Ascending aorta (tissue), 2 donors: ENCODE results near the gene WIF1. TPM values are rescaled to one million over a fixed set of nuclear protein-coding genes. Genes with fewer than 3 reads are reported as not detected.

Experiments
- DNase-seq, 2 donors: peaks; one replicate each; pipeline ENCODE4 v3.0.0-alpha.2; 2019; ENCODE audit warnings: low spot score in 2 of 2
- H3K27ac ChIP-seq, 2 donors: fragments of 200-600 bp; sonication (generic); one replicate each; pipeline ENCODE4 v1.5.1; 2016 to 2017; ENCODE audit warnings: mild to moderate bottlenecking in 1 of 2
- H3K27me3 ChIP-seq: fragments of 200-600 bp; sonication (generic); one replicate; pipeline ENCODE4 v1.5.1; 2017
- H3K36me3 ChIP-seq, 2 donors: fragments of 200-600 bp; sonication (generic); one replicate each; pipeline ENCODE4 v1.5.1; 2016
- H3K4me1 ChIP-seq, 2 donors: fragments of 200-600 bp; sonication (generic); one replicate each; pipeline ENCODE4 v1.5.1; 2016 to 2017; ENCODE audit warnings: mild to moderate bottlenecking in 1 of 2
- H3K4me3 ChIP-seq, 2 donors: fragments of 200-600 bp; sonication (generic); one replicate each; pipeline ENCODE4 v1.5.1; 2016 to 2017; ENCODE audit warnings: mild to moderate bottlenecking in 1 of 2
- H3K9me3 ChIP-seq, 2 donors: fragments of 200-600 bp; sonication (generic); one replicate each; pipeline ENCODE4 v1.5.1; 2016
- intact Hi-C: fragments of 100-400 bp; cut with DNase I; formaldehyde crosslinking; loops from one replicate; pipeline ENCODE4 v1.15.1; 2023
- total RNA-seq: library from RNA; depleted of rRNA; stranded (reverse); fragments of >200 nt; gene quantifications from one replicate; pipeline ENCODE4 v1.1.0, GENCODE V29; 2016
- TF ChIP-seq, protein P1 (sequence below), 3 experiments: fragments of 200-600 bp in 2 of 3; fragments of 450-650 bp in 1 of 3; sonication (generic) in 2 of 3; IDR thresholded peaks; one replicate each; pipeline ENCODE4 v1.5.1; 2016 to 2019; ENCODE audit warnings: antibody characterized with exemption in 3 of 3, mild to moderate bottlenecking in 1 of 3, moderate library complexity in 1 of 3

Gene WIF1
- total RNA-seq, 1 donor from 2014 or later = not detected

DNA sequence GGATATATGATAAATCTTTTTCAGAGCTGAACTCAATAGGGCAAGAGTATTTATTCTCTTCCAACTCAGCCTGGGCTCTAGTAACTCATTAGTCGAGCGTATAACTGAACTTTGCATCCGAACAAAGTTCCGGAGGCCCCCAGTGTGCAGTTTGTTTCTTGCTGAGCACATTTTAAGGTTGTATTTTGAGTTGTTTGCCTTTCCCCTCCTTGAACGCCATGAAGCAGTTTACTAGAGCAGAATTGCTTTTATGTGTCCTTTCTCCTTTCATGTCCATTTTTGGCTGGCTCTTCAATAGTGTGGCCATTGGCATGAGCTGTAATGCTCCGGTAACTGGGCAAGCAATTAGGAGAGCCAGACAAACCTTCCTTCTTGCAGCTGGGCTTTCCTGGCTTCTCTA, 105.3 kb downstream of the WIF1 start:
- no peaks in the 10 kb centered on the region for H3K9me3 ChIP-seq
- H3K4me1 ChIP-seq = no peaks in the 10 kb centered on the region
- H3K36me3 ChIP-seq = no peaks in the 10 kb centered on the region
- no peak for DNase-seq
- H3K27me3 ChIP-seq = no peaks in the 10 kb centered on the region
- H3K4me3 ChIP-seq = no peak overlapping the region
- TF ChIP-seq, protein P1, sequence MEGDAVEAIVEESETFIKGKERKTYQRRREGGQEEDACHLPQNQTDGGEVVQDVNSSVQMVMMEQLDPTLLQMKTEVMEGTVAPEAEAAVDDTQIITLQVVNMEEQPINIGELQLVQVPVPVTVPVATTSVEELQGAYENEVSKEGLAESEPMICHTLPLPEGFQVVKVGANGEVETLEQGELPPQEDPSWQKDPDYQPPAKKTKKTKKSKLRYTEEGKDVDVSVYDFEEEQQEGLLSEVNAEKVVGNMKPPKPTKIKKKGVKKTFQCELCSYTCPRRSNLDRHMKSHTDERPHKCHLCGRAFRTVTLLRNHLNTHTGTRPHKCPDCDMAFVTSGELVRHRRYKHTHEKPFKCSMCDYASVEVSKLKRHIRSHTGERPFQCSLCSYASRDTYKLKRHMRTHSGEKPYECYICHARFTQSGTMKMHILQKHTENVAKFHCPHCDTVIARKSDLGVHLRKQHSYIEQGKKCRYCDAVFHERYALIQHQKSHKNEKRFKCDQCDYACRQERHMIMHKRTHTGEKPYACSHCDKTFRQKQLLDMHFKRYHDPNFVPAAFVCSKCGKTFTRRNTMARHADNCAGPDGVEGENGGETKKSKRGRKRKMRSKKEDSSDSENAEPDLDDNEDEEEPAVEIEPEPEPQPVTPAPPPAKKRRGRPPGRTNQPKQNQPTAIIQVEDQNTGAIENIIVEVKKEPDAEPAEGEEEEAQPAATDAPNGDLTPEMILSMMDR (IDR thresholded peaks at IDR 0.05) = no peak
- intact Hi-C loops = no loop called here
- no peak overlapping the region for H3K27ac ChIP-seq

DNA sequence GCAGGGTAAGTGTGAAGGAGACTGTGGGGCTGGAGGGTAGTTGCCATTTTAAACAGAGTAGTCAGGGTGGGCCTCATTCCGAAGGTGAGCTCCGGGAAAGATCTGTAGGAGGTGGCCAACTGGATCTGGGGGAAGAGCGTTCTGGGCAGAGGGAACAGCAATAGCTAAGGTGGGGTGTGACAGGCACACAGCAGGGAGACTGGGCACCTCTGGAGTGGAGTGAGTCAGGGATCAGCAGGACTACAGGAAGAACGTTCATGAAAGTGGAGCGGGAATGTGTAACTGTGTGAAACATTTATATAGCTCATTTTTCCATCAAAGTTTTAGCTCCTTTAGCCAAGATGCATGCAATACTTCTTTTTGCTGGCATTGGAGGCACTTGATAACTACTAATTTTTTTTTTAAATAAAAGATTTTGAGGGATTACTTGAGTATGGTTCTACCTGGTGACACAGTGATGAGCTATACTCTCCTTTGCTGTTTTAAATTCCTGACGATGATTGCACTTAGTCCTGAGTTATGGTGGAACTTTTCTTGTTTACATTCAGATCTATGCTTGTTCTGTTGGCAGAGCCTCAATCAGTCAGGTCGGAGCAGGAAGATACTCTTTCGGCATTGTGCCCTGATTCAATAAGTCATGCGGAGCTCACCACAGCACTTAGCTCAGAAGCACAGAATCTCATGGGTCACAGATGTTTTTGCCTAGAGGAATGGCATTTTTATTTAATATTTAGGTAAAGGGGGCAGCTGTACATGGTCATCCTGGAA, 106.4 kb downstream of the WIF1 start:
- Histone ChIP-seq H3K4me3 (no peak overlapping the region), H3K27ac (no peak overlapping the region), H3K4me1 (no peaks in the 10 kb centered on the region), H3K27me3 (no peaks in the 10 kb centered on the region), H3K36me3 (no peaks in the 10 kb centered on the region), H3K9me3 (no peaks in the 10 kb centered on the region)
- TF ChIP-seq, protein P1 (IDR thresholded peaks at IDR 0.05) = no peak
- no peak for DNase-seq
- intact Hi-C loops = no loop called here

DNA sequence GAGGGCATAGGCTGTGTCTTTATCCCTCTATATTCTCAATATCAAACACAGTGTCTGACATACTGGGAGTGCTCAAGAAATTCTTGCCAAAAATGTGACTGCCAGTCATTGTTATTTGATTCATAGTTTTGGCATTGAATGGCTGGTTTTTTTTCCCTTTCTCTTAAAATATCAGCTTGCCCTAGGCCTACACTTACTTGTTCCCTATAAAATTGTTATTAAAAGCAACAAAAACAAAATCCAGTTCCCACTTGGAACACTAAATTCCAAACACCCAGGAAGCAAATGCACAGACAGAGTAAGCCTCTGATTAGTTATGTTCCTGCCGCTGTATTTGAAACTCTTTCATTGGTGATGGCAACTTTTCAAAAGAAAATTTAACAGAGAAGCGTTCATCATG, 110.7 kb downstream of the WIF1 start:
- Histone ChIP-seq H3K4me3 (no peak overlapping the region), H3K9me3 (no peaks in the 10 kb centered on the region), H3K27ac (no peak overlapping the region), H3K27me3 (no peaks in the 10 kb centered on the region), H3K4me1 (no peaks in the 10 kb centered on the region), H3K36me3 (no peaks in the 10 kb centered on the region)
- TF ChIP-seq, protein P1 (IDR thresholded peaks at IDR 0.05) = no peak
- intact Hi-C loops = no loop called here
- DNase-seq = no peak

DNA sequence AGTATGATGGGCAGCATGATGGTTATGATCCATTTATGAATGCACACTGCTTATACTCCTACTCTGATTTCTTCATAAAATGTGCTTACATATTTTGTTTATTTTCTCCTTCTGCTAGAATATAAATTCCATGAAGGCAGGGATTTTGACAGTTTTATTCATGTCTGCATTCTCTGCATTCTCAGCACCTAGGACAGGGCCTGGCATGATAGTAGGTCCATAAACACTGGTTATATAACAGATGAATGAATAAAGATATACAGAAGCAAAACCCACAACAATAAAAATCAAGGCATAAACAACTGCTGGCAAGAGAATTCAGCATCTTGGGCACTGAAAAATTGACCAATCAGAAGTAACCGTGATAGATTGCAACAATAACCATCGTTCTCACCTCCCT, 115.4 kb downstream of the WIF1 start:
- TF ChIP-seq, protein P1 (IDR thresholded peaks at IDR 0.05) = no peak
- no peak overlapping the region for H3K27ac ChIP-seq
- H3K36me3 ChIP-seq = no peaks in the 10 kb centered on the region
- no peaks in the 10 kb centered on the region for H3K9me3 ChIP-seq
- no peak overlapping the region for H3K4me3 ChIP-seq
- H3K27me3 ChIP-seq = no peaks in the 10 kb centered on the region
- H3K4me1 ChIP-seq = no peaks in the 10 kb centered on the region
- no peak for DNase-seq
- intact Hi-C loops = no loop called here

DNA sequence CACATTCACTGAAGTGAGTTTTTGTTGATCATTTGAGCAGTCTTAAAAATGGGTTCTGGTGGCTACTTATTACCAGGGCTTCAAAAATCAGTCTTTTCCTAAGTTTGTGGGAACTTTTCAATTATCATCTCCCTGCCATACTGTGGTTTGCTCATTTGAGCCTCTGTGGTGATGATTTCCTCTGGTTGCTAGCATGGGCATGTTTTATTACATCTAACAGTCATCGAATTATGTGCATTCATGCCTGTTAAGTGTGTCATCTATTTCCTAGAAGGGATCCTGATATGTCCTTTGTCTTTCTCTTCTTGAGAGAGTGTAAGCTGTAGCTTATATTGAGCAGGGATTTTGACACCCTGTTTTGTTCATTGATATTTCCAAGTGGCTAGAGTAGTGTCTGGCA, 116.8 kb downstream of the WIF1 start:
- H3K9me3 ChIP-seq = no peaks in the 10 kb centered on the region
- no peaks in the 10 kb centered on the region for H3K36me3 ChIP-seq
- H3K4me3 ChIP-seq = no peak overlapping the region
- peaks cover 0 to 2% of the 10 kb centered on the region in 2 donors for H3K4me1 ChIP-seq
- no peak for DNase-seq
- no peaks in the 10 kb centered on the region for H3K27me3 ChIP-seq
- TF ChIP-seq, protein P1 (IDR thresholded peaks at IDR 0.05) = no peak
- H3K27ac ChIP-seq = no peak overlapping the region
- intact Hi-C loops = no loop called here

Other genes with a start within 250 kb of the WIF1 start
- gene LEMD3, start 48.3 kb upstream of the WIF1 start, total RNA-seq = 10.6 TPM
- gene MSRB3, start 157.4 kb upstream of the WIF1 start, total RNA-seq = 79.4 TPM